NCI-H2196 treated with DMSO at 0.1 percent for 48 hours (cell line): ENCODE results near the gene HDHD2.

Experiments used
- DNase-seq: peaks from one replicate; lab custom pipeline; 2025; ENCODE audit not compliant: unreplicated experiment; lab: John Stamatoyannopoulos, UW

Gene HDHD2

DNA sequence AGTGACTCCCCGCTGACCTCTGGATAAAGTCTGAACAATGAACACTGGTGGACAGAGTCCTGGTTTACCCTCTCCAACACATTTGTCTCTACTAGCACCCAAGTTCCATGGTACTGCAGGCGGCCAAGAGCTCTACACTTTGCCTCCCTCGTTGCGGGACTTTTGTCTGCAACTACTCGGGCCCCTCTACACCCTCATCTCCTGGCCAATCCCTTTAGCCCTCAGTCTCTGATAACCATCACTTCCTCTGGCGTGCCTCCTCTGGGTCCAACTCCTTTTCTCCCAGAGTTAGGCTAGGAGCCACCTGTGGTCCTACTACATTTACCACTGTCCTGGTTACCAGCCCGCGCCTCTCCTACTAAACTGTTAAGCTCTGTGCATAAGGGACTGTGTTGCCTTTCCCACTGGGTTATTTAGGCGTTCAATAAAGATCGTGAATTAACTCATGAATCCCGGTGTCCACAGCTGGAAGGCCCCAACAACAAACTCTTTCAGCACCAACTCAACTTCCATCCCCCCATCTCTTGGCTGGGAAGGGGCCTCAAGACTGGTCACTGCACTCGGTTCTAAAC lies 757 bp downstream of the HDHD2 start:
- DNase-seq, result no peak

DNA sequence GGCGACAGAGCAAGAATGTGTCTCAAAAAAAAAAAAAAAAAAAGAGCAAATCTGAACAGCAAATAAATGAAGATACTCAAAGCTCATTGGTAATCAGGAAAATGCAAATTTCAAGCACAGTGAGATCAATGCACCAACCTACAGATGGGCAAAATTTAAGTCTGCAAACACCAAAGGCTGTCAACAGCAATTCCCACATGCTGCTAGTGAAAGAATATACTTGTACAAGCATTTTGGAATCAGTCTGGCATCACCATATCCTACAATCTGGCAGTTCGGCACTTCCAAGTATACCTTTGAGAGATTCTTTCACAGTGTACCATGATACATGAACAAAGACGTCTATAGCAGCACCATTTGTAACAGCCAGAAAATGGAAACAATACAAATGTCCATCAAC lies 4.1 kb downstream of the HDHD2 start:
- no peak for DNase-seq

DNA sequence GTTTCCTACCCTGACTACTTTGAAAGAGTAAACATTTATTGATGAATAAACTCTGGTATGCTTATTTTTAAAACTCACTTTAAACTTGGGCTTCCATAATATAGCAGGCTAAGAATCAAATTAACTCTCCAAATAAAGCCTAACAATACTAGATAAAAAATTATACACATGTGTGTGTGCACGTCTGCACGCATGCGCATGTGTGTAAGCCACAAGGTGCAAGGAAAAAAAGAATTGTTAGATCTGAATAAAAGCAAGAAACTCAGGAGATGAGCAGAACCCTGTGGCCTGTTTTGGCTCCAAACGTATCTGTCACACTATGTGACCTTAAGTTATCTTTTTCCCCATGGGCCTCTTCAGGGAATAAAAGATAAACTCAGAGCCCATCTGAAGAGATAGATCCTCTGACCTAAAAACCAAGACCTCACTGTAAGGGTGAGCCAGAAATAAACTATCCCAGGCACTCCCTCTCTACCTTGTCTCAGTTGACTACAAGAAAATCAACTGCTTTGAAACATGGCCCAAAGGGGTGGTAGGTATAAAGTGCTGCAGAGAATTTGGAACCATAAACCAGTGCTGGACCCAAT lies 6.3 kb downstream of the HDHD2 start:
- DNase-seq, result no peak

DNA sequence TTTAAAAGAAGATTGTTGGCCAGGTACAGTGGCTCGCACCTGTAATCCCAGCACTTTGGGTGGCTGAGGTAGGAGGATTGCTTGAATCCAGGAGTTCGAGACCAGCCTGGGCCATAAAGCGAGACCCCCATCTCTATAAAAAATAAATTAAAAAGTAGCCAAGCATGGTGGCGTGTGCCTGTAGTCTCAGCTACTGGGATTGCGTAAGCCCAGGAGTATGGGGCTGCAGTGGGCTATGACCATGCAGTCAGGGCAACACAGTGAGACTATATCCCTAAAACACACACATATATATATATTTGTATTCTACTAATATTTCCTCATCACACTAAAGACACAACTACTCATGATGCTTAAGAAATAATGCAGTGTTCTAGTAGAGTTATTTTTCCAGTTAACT lies 7.1 kb downstream of the HDHD2 start:
- DNase-seq, result no peak

DNA sequence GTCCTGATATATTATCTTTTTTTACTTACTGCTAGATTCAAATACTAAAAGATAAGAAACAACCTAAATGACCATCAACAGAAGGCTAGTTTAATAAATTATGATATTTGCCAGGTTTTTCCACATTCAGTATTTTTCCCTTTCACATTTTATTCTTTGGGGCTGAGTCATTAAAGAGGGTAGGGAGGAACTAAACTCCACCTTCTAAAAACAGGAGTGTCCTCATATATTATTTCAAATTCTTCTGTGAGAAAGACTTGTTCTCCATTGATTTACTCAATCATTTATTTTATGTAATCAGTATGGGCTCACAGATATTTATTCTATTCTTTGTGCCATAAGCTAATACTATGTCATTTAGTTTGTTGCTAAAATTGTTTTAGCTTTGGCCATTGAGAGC lies 9.0 kb downstream of the HDHD2 start:
- no peak for DNase-seq

DNA sequence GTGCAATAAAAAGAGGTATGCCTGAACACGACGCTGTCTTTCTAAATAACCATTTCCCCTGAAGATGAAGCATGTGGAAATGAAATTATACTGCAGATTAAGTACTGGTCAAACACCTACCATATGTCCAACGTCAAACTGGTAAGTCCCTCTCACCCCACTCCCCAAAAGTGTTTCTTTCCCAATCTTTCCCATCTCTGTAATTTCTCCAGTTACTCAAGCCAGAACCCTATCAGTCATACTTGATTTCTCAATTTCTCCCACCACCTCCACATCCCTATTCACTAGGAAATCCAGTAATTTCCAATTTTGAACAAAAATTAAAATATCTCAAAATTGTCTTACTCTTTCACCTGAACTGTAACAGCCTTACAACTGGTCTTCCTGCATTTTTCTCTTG lies 29.2 kb downstream of the HDHD2 start:
- DNase-seq, result no peak

DNA sequence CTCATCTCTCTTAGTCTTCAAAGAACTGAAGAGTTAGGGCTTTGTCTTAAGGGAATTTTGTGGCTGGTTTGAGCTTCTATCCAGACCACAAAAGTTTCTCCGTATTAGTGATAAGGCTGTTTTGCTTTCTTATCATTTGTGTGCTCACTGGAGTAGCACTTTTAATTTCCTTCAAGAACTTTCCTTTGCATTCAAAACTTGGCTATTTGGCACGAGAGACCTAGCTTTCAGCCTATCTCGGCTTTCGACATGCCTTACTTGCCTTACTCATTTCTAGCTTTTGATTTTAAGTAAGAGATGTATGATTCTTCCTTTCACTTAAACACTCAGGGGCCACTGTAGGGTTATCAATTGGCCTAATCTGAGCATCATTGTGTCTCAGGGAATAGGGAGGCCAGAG lies 29.9 kb downstream of the HDHD2 start:
- no peak for DNase-seq

DNA sequence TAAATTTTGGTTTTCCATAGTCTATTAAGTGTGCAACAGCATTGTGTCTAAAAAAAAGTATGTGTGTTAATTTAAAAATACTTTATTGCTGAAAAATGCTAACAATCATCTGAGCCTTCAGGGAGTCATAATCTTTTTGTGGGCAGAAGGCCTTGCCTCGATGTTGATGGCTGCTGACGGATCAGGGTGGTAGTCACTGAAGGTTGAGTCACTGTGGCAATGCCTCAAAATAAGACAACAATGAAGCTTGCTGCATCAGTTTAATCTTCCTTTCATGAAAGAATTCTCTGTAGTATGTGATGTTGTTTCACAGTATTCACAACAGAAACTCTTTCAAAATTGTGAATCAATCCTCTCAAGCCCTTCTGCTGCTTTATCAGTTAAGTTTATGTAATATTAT lies 31.3 kb downstream of the HDHD2 start:
- no peak for DNase-seq

DNA sequence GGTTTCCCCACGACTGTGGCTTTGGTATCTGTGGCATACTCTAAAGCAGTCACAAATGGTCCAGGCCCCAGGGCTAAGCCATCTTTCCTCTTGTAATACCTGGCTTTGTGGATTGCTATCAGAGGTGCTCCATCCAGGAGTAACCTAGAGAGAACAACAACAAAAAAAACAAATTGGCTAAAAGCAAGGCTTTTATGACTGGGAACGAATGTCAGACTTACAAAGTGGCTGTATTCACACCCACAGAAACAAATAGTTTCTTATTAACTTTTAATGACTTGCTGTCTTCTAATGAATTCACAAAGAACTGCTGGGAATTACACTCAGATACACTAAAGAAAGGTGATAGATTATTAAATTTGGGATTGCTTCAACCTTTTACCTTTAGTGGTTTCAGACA lies 35.1 kb downstream of the HDHD2 start:
- DNase-seq, result no peak

DNA sequence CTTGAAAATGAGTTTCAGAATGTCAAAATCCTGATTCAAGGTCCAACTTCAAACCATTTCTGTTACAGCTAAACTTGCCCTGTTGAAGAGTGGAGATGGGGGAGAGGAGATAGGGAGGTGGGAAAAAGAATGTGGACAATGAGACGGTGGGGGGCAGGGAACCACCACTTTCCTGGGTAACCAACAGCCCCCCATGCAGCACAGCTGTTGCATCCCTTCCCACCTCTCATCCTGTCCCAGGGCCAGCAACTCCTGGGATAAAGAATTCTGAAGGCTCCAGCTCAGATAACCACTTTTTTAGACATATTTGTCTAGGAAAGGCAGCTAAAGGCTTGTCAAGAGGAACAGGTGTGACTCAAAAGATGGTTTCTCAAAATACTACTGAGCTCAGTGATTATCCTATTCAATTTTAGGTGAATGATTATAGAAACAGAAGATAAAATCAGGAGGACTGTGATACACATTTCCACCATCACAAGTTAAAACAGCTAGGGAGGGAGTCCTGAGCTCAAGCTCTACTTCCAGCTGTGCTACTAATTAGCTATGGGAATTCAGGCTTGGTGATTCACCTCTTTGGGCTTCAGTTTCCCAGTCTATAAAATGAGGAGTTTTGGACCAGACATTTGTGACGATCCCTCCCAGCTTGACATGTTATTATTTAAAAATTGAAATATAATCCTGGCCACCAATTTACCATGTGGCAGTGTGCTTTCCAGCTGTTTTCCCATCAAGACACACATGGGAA lies 36.3 kb downstream of the HDHD2 start:
- DNase-seq, result no peak

DNA sequence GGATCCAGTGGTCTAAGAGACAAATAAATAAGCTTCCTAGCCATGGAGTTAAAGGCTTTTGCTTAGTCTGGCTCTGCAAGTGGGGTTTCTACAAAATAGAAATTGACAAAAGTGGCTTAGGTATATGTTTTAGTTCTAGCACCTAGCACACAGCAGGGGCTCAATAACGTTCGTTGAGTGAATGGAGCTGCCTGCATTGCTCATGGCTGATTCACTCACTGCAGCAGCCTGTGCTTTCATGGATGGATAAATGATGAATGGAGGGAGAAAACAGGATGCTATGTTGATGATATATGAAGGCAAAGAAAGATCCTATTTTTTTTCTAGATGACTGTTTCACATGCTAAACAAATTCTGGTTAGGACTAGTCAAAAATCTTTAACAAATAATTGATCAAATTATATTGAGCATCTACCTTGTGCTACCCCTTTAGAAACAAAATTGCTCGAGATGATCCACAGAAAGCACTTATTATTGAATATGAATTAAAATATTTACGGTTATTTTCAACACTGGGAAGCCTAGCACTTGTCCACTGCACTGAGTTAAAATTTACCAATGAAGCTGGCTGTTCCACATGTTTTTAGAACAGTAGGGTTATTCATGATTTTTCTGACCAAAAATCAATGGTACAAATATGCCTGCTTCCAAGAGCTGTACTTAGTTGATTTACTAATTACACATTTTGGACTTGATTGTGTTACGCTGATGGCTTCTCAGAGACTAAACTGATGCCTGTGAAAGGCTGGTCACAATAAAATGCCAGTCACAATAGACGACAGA lies 39.6 kb downstream of the HDHD2 start:
- DNase-seq, result no peak

DNA sequence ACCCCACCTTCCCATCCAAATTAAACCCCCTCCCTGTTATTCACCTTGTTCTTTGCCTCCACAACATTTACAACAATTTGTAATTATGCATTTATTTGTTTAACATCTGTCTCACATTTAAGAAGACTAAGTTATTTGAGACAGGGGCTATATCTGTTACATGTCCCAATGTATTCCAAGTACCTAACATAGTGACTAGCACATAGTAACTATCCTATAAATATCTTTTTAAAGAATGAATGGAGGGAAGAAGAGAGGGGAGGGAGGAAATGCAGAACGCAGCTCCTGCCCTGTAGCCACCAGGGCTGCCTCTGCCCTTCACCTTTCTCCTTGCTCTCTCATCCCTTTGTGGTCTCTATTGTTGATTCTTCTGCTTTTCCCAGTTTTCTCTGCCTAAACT lies 40.6 kb downstream of the HDHD2 start:
- DNase-seq, result no peak

DNA sequence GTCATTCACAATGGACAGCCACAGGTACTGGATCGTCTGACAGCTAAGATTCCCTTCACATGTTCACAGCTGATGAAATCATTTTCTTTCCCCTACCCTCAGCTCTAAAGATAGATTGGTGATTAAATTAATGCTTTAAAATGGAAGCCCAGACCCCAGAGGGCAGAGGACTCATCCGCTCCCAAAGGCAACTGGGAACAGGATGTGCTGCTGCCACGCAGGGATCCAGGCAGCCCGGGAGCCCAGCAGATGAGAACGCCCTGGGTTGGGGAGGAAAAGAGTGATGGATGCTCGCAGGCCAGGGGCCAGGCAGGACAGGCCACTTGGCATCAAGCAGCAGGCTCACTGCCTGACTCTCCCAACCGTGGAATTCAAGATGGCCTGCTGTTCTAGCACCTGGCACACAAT lies 41.3 kb downstream of the HDHD2 start:
- no peak for DNase-seq

DNA sequence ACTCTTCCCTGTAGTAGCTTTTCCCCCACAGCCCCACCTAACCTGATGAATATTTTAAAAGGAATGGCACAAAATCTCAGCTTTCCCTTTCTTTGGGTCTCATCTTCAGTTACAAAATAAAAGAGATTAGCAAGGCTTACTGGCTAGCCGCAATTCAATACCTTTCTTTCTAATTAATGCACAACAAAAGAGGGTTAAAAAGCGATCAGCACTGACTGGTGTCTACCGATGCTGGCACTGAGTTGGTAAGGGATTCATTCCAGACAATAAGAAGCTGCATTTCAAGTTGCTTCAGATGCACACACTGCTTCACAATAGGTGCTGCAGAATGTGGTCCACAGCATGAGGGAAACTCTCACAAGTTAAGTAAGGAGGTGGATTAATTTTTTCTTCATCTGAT lies 41.9 kb downstream of the HDHD2 start:
- no peak for DNase-seq

DNA sequence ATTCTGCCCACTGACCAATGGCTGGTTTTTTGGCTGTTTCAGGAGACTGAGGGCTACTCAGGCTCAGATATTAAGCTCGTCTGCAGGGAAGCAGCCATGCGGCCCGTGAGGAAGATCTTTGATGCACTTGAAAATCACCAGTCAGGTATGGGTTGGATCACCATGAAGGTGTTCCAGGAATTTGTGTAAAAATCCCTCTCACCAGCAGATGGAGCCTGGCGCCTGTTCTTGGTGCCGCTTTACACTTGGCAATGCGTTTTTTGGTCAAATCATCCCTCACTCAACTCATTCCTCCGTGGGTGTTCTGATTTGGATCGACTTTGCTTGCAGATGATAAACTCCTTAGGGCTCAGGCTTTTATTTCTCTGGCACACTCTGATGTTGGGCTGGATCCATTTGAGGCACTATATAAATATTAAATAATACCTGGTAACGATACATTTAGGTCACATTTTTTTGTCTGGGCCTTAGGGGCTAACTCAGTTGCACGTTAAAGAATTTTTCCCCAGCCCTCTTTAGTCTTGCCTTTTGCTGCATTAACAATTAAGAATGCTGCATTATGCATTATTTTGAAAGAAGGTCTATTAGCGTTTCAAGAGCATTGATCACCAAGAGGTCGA lies 50.0 kb downstream of the HDHD2 start:
- peak; percentile 28 for DNase-seq

DNA sequence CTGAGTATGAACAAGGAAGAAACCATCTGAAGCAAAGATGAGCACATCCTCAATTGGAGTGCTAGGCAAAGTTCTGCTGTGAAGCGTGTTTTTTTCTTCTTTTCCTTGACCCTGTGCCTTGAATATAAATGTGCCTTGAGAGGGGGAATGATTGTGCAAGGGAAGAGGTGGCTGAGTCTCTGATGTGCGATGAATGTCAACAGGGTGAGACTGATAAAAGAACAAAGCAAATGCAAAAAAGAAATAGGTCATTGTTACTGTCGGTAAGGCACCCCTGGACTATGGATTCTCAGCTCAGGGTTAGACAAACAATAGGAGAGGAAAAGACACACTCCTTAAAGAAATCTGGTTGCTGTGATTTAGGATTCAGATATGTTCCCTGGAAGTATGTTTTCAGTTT lies 54.5 kb downstream of the HDHD2 start:
- no peak for DNase-seq

DNA sequence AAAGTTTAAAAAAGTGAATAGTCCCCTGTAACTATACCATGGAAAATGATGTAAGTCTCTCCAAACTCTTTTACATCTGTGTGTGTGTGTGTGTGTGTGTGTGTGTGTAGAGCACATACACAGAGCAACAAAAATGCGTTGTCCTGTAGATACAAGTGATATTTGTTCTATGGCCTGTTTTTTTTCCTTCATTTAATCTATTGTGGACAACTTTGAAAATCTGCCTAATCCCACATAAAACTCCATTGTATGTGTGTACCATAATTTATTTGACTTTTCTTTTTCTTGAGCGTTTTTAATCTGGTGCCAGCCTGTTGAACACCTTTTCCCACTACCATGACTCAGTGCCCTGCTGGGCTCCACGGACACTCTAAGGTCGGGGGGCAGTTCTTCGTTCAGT lies 62.6 kb downstream of the HDHD2 start:
- DNase-seq, result no peak

DNA sequence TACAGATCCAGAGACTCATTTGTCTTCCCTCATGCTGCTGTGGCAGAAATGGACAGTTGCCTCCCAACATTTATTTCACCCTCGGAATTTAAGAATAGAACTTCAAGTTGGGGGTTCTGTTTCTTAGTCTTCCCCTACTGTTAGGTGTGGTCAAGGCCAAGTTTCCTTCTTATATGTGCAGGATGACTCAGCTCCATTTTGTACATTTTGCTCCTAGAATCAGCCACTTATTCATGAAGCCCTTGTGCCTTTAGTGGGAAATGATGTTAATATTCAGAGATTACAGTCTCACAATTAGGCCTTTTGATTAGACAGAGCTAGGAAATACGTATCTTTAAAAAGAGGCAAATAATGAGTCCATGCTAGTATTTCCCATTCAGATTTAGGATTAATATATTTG lies 68.7 kb downstream of the HDHD2 start:
- DNase-seq, result no peak

DNA sequence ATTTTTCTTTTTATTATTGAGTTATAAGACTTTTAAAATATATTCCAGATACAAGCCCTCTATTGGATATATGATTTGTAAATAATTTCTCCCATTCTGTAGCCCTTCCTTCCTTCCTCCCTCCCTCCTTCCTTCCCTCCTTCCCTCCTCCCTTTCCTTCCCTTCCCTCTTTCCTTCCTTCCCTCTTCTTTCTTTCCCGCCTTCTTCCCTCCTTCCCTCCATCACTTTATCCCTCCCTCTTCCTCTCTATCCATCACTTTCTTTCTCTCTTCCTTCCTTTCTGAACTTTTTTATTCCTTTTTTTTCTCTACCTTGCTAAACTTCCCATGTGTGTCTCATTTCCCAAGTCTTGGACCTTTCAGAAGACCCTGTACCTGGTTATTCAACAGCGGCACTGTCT lies 69.4 kb downstream of the HDHD2 start:
- DNase-seq, result no peak

DNA sequence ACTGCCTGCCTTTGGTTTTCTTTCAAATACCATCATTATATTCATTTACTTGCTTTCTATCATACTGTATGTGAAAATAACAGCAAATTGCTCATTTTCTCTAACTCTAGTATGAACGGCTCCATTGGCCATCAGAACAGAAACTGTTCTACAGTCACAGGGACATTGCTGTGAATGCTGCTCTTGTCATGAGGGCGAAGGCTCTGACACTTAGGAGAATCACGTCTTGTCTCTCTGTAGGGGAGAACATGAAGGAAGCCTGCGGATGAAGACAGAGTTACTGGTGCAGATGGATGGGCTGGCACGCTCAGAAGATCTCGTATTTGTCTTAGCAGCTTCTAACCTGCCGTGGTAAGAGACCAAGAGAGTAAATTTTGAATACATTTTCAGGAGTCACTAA lies 73.2 kb downstream of the HDHD2 start:
- no peak for DNase-seq

DNA sequence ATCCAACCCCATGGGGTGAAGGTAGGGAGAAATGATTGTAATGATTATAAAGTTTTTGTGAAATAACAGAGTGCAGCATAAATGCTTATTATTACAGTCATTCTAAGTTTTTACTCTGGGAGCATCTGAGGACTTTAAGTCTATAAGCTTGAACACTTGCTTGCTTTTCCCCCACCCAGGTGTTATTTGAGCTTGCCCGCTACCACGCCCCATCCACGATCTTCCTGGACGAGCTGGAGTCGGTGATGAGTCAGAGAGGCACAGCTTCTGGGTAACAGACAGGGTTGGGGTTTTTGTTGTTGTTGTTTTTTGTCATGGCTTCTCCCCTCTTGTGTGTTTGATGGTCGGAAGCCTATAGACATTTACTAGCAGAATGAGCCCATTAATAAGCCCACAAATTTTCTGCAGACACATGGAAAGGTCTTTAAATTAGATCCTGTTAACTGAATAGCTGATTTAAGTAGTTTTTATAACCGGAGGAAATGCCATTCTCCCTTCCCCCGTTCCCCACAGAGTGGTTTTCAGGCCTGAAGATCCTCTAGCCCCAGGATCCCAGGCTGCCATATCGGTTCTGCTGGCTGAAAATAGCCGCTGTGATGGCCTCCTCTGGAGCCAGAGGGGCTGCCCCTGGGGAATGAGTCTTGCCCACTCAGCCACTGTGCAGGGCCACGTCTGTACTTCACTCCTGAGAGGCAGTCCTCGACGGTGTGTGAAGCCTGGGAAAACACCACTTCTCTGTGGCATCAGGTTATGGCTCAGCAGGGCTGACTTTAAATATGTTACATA lies 75.0 kb downstream of the HDHD2 start:
- DNase-seq, result no peak
